Measurements from ENCODE around the gene DPYSL3. TPM values are rescaled to one million over a fixed set of nuclear protein-coding genes. Genes with fewer than 3 reads are reported as not detected.
A peak's percentile ranks its signal among the peaks of the same experiment; 100 is the strongest.

Gene DPYSL3
- total and polyA plus RNA-seq, 2 donors (not counting 3 experiments of a cell fraction or from before 2014, with no cell fraction given): 80.3 to 146 TPM

DNA sequence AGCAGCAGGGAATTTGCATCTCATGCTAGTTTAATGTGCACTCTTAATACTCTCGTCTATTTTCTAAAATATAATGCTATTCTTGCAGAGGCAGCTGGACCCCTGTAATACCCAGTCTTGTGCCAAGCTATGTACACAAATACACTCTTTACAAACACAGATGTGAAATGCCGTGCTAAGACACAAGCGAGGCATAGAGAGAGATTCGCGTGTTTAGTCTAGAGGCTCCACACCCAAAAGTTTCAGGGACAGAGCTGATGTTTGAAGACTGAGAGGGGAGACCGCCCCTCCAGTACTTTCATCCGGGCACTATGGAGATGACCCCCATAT is 1.2 kb downstream of the DPYSL3 start:
- H3K79me2 ChIP-seq (ENCODE audit: control insufficient read depth, insufficient read depth, low read length): peaks cover 53% of the 10 kb centered on the region
- peak overlapping the region; percentile 95 for H3K4me2 ChIP-seq (ENCODE audit: insufficient read depth, low read length)
- H4K20me1 ChIP-seq (replicated peaks; ENCODE audit: control insufficient read depth, extremely low read depth, insufficient read depth, low read length): no peaks in the 10 kb centered on the region
- H3K36me3 ChIP-seq (ENCODE audit: control insufficient read depth in 2 of 2, extremely low read depth in 1 of 2, insufficient read depth in 2 of 2, low read length in 2 of 2): no peaks in the 10 kb centered on the region
- H3K9me1 ChIP-seq (replicated peaks; ENCODE audit: control insufficient read depth, extremely low read depth, insufficient read depth, low read length): no peaks in the 10 kb centered on the region
- intact Hi-C loops (cut with micrococcal nuclease) (loop anchor here (1.0 kb wide), 2 partner anchors 24 to 44 kb away; no protein-coding TSS in a partner anchor), dilution Hi-C loops (cut with MboI; ENCODE audit: extremely low pct_ligation_motif_present, low sequenced_read_pairs) (no loop called here)
- H3K9ac ChIP-seq (replicated peaks; ENCODE audit: extremely low read depth, insufficient read depth, low read length): peak overlapping the region; percentile 83
- FAIRE-seq (no peak), DNase-seq (ENCODE audit: low read depth, low spot score) (peak; percentile 45)
- no TSS peak for BruUV-seq (replicated peaks)
- H3K27me3 ChIP-seq (ENCODE audit: control insufficient read depth in 2 of 2, insufficient read depth in 2 of 2, low read length in 2 of 2): no peaks in the 10 kb centered on the region
- peaks cover 39% of the 10 kb centered on the region for H3K4me1 ChIP-seq (ENCODE audit: control insufficient read depth, extremely low read depth, insufficient read depth, low read length)
- peak overlapping the region; percentile 67 for H3K27ac ChIP-seq (ENCODE audit: insufficient read depth, low read depth, low read length)
- no peaks in the 10 kb centered on the region for H3K9me3 ChIP-seq (replicated peaks; ENCODE audit: control insufficient read depth, insufficient read depth, low read length)
- H3K4me3 ChIP-seq (replicated peaks in 1 of 3; ENCODE audit: insufficient read depth in 1 of 3, low read depth in 1 of 3, low read length in 3 of 3): peak overlapping the region; percentile 46 to 85 (median 79)
- ChIA-PET POLR2A (interaction anchor here (1.2 kb wide), 1 partner anchor 44 kb away, joined by 4 read pairs; no protein-coding TSS in a partner anchor), CTCF (interaction anchor here (1.0 to 3.1 kb wide), 14 partner anchors 9 to 70 kb away, joined by 3 to 39 read pairs (median 5); no protein-coding TSS in a partner anchor)
- peak overlapping the region; percentile 76 for H2AFZ ChIP-seq (ENCODE audit: low read depth, low read length)
- TF ChIP-seq POLR2AphosphoS5 (IDR thresholded peaks at IDR 0.05; ENCODE audit: insufficient read depth, low read depth, low read length) (no peak), GATA2 (IDR thresholded peaks at IDR 0.05; ENCODE audit: insufficient read depth, insufficient read length, low read depth, low read length) (peak; percentile 40)

DNA sequence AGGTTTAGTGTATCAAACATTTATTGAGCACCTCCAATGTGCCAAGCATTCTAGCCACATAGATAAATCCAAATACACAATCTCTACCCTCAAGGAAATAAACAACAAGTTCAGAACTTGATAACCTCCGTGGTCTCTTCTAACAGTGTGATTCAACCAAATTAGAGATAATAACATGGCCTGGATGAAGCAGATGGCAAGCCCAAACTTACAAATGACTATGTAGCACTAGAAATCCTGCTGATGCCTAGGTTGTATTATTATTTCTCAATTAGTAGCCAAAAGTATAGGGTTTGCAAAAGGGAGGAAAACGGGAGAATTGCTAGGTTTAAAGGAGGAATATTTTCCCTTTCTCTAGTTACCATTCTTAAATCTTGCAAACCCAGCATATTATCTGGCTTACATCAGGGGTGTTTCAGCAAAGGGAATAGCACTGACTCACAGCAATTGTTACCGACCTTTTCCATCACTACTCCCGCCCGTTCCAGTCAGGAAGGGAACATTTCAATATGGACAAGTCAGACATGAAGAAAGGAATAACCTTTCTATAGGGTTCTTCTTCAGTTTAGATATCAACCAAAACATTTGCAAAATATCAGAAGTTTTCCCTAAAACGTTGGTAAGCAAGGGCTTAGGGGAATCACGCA is 2.3 kb downstream of the DPYSL3 start:
- intact Hi-C loops (cut with micrococcal nuclease) (loop anchor here (1.0 kb wide), 2 partner anchors 23 to 43 kb away; no protein-coding TSS in a partner anchor), dilution Hi-C loops (cut with MboI; ENCODE audit: extremely low pct_ligation_motif_present, low sequenced_read_pairs) (no loop called here)
- peak overlapping the region; percentile 46 for H2AFZ ChIP-seq (ENCODE audit: low read depth, low read length)
- H3K36me3 ChIP-seq (ENCODE audit: control insufficient read depth in 2 of 2, extremely low read depth in 1 of 2, insufficient read depth in 2 of 2, low read length in 2 of 2): no peaks in the 10 kb centered on the region
- no peaks in the 10 kb centered on the region for H3K27me3 ChIP-seq (ENCODE audit: control insufficient read depth in 2 of 2, insufficient read depth in 2 of 2, low read length in 2 of 2)
- no peaks in the 10 kb centered on the region for H3K9me3 ChIP-seq (replicated peaks; ENCODE audit: control insufficient read depth, insufficient read depth, low read length)
- peak overlapping the region; percentile 67 for H3K27ac ChIP-seq (ENCODE audit: insufficient read depth, low read depth, low read length)
- FAIRE-seq (peak; percentile 83), DNase-seq (ENCODE audit: low read depth, low spot score) (peak; percentile 88)
- H3K4me1 ChIP-seq (ENCODE audit: control insufficient read depth, extremely low read depth, insufficient read depth, low read length): peaks cover 39% of the 10 kb centered on the region
- peak overlapping the region; percentile 95 for H3K4me2 ChIP-seq (ENCODE audit: insufficient read depth, low read length)
- CTCF ChIA-PET: interaction anchor here (1.1 to 3.1 kb wide), 8 partner anchors 13 to 53 kb away, joined by 3 to 26 read pairs (median 4); no protein-coding TSS in a partner anchor
- H4K20me1 ChIP-seq (replicated peaks; ENCODE audit: control insufficient read depth, extremely low read depth, insufficient read depth, low read length): no peaks in the 10 kb centered on the region
- POLR2A ChIA-PET: interaction anchor here (1.2 kb wide), 1 partner anchor 43 kb away, joined by 4 read pairs; no protein-coding TSS in a partner anchor
- BruUV-seq (replicated peaks): no TSS peak
- peak overlapping the region; percentile 83 for H3K9ac ChIP-seq (replicated peaks; ENCODE audit: extremely low read depth, insufficient read depth, low read length)
- H3K4me3 ChIP-seq (replicated peaks in 1 of 3; ENCODE audit: insufficient read depth in 1 of 3, low read depth in 1 of 3, low read length in 3 of 3): peak overlapping the region; percentile 46 to 85 (median 79)
- no peaks in the 10 kb centered on the region for H3K9me1 ChIP-seq (replicated peaks; ENCODE audit: control insufficient read depth, extremely low read depth, insufficient read depth, low read length)
- peaks cover 64% of the 10 kb centered on the region for H3K79me2 ChIP-seq (ENCODE audit: control insufficient read depth, insufficient read depth, low read length)
- peak; percentile 53 for TF ChIP-seq GATA2 (IDR thresholded peaks at IDR 0.05; ENCODE audit: insufficient read depth, insufficient read length, low read depth, low read length)
- peak; percentile 47 for TF ChIP-seq JUN (IDR thresholded peaks at IDR 0.05; ENCODE audit: borderline replicate concordance, insufficient read depth, insufficient read length, low read depth)
- TF ChIP-seq CTCF (IDR thresholded peaks at IDR 0.05; ENCODE audit: extremely low read depth in 1 of 2, insufficient read depth in 1 of 2, low read depth in 1 of 2, low read length in 2 of 2): no peak
- peak; percentile 42 for TF ChIP-seq FOS (IDR thresholded peaks at IDR 0.05; ENCODE audit: borderline replicate concordance, insufficient read depth, low read length)
- TF ChIP-seq, protein P1, sequence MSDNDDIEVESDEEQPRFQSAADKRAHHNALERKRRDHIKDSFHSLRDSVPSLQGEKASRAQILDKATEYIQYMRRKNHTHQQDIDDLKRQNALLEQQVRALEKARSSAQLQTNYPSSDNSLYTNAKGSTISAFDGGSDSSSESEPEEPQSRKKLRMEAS (IDR thresholded peaks at IDR 0.05; ENCODE audit: insufficient read depth, insufficient read length): no peak
- TF ChIP-seq EZH2 (IDR thresholded peaks at IDR 0.05; ENCODE audit: borderline replicate concordance, low read depth, low read length, severe bottlenecking): no peak
- peak; percentile 40 for TF ChIP-seq POLR2AphosphoS5 (IDR thresholded peaks at IDR 0.05; ENCODE audit: insufficient read depth, low read depth, low read length)
